ENCODE measurements around the gene BICD1.

BICD1 gene

DNA sequence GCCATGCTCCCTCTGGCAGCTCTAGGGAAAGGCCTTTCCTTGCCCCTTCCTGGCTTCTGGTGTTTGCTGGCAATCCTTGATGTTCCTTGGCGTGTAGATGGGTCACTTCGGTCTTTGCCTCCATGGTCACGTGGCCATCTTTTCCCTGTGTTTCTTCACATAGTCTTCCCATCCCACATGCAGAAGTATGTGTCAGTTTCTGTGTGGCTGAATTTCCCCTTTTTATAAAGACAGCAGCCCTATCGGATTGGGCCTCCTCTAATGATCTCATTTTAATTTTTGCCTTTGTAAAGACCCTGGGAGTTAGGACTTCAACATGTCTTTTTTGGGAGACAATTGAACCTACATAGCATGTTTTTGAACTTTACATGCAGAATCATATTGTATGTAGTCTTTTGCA, 185.5 kb downstream of the BICD1 start:
- Mint-ChIP-seq H3K27ac (no peak overlapping the region), H3K36me3 (ENCODE audit: low read depth) (peaks cover 5% of the 10 kb centered on the region), H3K27me3 (ENCODE audit: low read depth) (no peaks in the 10 kb centered on the region), H3K9me3 (no peaks in the 10 kb centered on the region), H3K4me1 (peaks cover 10% of the 10 kb centered on the region), H3K4me3 (no peak overlapping the region)
- TF ChIP-seq, protein P1, sequence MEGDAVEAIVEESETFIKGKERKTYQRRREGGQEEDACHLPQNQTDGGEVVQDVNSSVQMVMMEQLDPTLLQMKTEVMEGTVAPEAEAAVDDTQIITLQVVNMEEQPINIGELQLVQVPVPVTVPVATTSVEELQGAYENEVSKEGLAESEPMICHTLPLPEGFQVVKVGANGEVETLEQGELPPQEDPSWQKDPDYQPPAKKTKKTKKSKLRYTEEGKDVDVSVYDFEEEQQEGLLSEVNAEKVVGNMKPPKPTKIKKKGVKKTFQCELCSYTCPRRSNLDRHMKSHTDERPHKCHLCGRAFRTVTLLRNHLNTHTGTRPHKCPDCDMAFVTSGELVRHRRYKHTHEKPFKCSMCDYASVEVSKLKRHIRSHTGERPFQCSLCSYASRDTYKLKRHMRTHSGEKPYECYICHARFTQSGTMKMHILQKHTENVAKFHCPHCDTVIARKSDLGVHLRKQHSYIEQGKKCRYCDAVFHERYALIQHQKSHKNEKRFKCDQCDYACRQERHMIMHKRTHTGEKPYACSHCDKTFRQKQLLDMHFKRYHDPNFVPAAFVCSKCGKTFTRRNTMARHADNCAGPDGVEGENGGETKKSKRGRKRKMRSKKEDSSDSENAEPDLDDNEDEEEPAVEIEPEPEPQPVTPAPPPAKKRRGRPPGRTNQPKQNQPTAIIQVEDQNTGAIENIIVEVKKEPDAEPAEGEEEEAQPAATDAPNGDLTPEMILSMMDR (IDR thresholded peaks at IDR 0.05; ENCODE audit: unreplicated experiment in 3 of 3), result no peak

DNA sequence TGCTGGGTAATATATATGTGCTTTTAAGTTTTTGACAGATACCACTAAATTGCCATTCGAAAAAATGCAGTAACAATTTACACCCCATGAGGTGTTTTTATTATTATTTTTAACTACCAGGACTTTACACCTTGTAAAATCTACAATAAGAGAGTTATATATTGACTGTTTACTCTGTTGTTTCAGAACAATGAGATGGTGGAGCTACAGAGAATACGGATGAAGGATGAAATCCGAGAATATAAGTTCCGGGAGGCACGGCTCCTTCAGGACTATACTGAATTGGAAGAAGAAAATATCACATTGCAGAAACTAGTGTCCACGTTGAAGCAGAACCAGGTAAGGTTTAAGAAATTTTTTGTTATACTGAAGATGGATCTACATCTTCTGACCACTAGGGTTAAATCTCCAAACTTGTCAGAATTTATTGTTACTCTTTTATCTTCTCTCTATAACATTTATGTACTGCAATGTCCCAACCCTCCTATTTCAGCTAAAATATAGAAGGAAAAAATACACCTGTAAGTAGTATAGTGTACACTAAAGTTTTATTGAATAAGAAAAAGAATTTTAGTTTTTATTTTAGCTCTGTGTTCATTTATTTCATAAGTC, 187.3 kb downstream of the BICD1 start:
- no peak overlapping the region for H3K4me3 Mint-ChIP-seq
- H3K27ac Mint-ChIP-seq, result no peak overlapping the region
- H3K9me3 Mint-ChIP-seq, result no peaks in the 10 kb centered on the region
- peaks cover 5% of the 10 kb centered on the region for H3K36me3 Mint-ChIP-seq (ENCODE audit: low read depth)
- TF ChIP-seq, protein P1 (IDR thresholded peaks at IDR 0.05; ENCODE audit: unreplicated experiment in 3 of 3), result no peak
- no peaks in the 10 kb centered on the region for H3K27me3 Mint-ChIP-seq (ENCODE audit: low read depth)
- peaks cover 10% of the 10 kb centered on the region for H3K4me1 Mint-ChIP-seq

DNA sequence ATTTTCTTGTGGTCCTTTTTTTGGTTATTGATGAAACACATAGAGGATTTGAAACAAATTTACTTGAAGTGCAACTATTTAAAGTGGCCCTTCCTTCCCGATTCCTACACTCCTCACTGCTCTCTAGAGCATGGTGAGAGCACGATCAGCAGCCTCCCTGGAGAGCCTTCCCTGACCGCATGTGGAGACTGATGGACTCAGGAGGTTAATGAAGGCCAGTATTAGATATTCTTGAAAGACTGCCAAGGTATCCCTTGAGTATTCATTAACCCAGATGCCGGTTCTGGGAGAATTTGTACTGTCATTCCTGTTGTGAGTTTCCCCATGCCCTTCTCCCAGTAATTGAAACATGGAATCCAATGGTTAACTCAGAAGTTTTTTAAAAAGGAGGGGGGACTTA, 189.9 kb downstream of the BICD1 start:
- no peak overlapping the region for H3K4me3 Mint-ChIP-seq
- TF ChIP-seq, protein P1 (IDR thresholded peaks at IDR 0.05; ENCODE audit: unreplicated experiment in 3 of 3), result no peak
- H3K4me1 Mint-ChIP-seq, result no peaks in the 10 kb centered on the region
- peak overlapping the region; percentile 86 to 96 (median 94) for H3K27ac Mint-ChIP-seq
- no peaks in the 10 kb centered on the region for H3K27me3 Mint-ChIP-seq (ENCODE audit: low read depth)
- no peaks in the 10 kb centered on the region for H3K9me3 Mint-ChIP-seq
- peaks cover 8% of the 10 kb centered on the region for H3K36me3 Mint-ChIP-seq (ENCODE audit: low read depth)

DNA sequence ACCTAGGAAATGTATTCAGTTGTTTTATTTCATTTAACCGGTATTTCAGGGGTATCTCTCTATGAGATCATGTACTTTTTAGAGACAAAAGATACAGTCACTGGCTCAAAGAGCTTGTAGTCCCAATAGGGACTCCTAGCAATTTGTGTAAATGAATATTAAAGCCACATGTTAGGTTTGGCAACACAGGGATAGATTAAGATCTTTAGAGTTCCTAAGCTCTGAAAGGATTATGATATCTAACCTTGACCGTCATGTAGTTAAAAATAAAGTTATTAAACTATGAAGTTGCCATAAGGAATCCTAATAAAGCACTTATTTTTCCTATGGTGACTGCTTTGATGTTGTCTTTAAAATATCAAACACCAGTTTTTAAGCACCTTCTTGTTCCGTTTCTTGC, 192.3 kb downstream of the BICD1 start:
- Mint-ChIP-seq H3K9me3 (no peaks in the 10 kb centered on the region), H3K4me1 (no peaks in the 10 kb centered on the region), H3K4me3 (no peak overlapping the region), H3K36me3 (ENCODE audit: low read depth) (peaks cover 7% of the 10 kb centered on the region), H3K27ac (peak overlapping the region in 2 of 3 experiments; percentile 33 to 52), H3K27me3 (ENCODE audit: low read depth) (no peaks in the 10 kb centered on the region)
- TF ChIP-seq, protein P1 (IDR thresholded peaks at IDR 0.05; ENCODE audit: unreplicated experiment in 3 of 3), result no peak

DNA sequence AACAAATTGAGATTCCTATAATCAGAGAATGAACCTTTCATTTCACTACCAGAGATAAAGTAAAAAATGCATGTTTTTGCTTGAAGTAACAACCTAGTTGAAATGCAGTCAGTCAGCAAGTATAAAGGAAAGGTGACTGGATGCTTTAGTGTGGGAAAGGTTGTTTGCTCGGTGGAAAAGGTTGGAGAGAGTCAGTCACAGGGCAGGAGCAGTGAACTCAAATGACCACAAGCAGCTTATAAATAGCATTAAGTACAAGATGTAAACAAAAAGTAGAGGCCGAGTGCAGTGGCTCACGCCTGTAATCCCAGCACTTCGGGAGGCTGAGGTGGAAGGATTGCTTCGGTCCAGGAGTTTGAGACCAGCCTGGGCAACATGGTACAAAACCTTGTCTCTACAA, 194.6 kb downstream of the BICD1 start:
- Mint-ChIP-seq H3K27me3 (ENCODE audit: low read depth) (no peaks in the 10 kb centered on the region), H3K9me3 (no peaks in the 10 kb centered on the region), H3K36me3 (ENCODE audit: low read depth) (peaks cover 13% of the 10 kb centered on the region), H3K4me3 (no peak overlapping the region), H3K4me1 (no peaks in the 10 kb centered on the region), H3K27ac (peak overlapping the region; percentile 11 to 25 (median 24))
- TF ChIP-seq, protein P1 (IDR thresholded peaks at IDR 0.05; ENCODE audit: unreplicated experiment in 3 of 3), result no peak

All from nephron (organoid).